G401.6 (cell line): ENCODE results near the gene AP4B1.
"Not testable (repeated sequence)": the region's sequence is repeated elsewhere in the genome, so short reads cannot be mapped to it uniquely, and the experiment has no call there.

ENCODE experiments used
- FAIRE-seq: peaks from 2 replicates; lab custom pipeline; 2012; peaks lifted over from hg19 to GRCh38; lab: Jason Lieb, UNC

AP4B1 gene

GRCh38 chr1:113904674-113905434, at the start of gene AP4B1, which contains the start of gene DCLRE1B:
Gene AP4B1 (minus strand): TSS chr1:113904799. CDS start chr1:113904717, 82 bp downstream.
Gene DCLRE1B (plus strand): TSS chr1:113905326. CDS start chr1:113905587, 261 bp downstream.
- peak; percentile 99 for FAIRE-seq

- no peak for FAIRE-seq
Observed at GRCh38 chr1:113951719-113952118, 47.1 kb upstream of the AP4B1 start.

GRCh38 chr1:113950908-113951307, 46.3 kb upstream of the AP4B1 start:
- FAIRE-seq, result no peak

GRCh38 chr1:113949007-113949406, 44.4 kb upstream of the AP4B1 start:
- no peak for FAIRE-seq

GRCh38 chr1:113948151-113948550, 43.6 kb upstream of the AP4B1 start:
- not testable (repeated sequence) for FAIRE-seq

- FAIRE-seq, result no peak
Observed at GRCh38 chr1:113947388-113948107, 42.9 kb upstream of the AP4B1 start.

DNA sequence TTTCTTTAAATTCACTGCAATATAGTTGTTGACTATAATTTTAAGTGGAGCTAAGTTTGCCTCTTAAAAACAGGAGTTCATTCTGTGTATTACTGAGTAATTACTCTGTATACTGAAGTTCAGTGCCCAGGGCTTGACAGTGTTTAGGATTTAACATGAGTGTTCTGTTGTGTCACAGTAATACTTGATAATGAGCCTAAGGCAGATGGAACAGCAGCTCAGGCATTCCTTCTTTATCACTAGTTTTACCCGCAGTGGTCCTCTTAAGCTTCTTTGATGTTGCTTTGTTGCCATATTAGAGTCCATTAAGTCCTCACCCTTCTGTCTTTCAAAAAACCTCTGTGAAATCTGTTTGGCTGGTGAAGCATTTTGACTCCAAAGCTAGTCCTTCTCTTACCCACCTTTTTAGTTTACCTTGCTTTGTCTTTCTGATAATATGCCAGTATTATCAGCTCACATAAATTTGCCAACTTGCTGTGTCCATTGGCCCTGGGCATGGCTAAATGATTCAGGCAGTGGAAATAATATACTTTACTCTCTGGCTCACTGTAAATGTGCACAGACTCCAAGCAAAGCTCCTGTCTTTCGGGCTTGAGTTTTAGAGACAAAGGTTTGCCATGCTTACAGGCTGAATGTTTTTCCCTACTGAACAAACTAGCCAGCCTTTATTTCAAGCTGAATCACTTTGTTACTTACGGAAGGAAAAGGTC, 42.2 kb upstream of the AP4B1 start:
- FAIRE-seq, result no peak

DNA sequence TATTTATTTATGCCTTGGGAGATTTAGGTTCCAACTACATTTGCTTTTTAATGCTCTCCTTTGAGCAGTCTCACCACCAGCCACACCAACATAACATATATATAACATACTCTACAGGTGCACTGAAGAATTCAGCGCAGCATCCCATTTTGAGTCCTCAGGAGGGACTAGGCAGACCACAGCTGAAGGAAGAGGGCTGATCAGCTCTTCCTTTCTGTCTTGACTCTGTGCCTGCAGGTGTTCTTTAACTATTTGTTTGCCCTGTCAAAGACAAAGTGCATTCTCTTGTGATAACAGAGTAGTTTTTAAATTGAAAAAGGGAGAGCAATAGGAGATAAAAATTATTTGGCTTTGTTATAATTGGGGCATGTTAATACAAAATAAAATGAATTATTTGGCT, 41.5 kb upstream of the AP4B1 start:
- no peak for FAIRE-seq

GRCh38 chr1:113945329-113945728, 40.7 kb upstream of the AP4B1 start:
- no peak for FAIRE-seq

DNA sequence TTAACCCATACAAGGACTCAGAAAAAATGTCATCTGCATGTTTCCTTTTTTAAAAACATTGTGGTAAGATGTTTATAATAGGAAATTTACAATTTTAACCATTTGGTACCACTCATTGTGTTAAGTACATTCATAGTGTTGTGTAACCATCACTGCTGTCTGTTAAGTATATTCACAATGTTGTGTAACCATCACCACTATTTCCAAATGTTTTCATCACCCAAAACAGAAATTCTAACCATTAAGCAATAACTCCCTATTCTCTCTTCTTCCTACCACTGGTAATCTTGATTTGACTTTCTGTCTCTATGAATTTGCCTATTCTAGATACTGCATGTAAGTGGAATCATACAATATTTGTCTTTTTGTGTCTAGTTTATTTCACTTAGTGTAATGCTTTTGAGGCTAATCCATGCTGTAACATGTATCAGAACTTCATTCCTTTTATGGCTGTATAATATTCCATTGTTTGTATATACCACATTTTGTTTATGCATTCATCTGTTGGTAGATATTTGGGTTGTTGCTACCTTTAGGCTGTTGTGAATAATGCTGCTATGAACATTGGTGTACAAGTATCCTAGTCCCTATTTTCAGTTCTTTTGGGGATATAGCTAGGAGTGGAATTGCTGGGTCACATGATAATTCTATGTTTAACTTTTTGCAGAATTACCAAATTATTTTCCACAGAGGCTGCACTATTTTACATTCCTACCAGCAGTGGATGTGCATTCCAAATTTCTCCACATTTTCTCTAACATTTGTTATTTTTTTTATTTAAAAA, 38.6 kb upstream of the AP4B1 start:
- no peak for FAIRE-seq

DNA sequence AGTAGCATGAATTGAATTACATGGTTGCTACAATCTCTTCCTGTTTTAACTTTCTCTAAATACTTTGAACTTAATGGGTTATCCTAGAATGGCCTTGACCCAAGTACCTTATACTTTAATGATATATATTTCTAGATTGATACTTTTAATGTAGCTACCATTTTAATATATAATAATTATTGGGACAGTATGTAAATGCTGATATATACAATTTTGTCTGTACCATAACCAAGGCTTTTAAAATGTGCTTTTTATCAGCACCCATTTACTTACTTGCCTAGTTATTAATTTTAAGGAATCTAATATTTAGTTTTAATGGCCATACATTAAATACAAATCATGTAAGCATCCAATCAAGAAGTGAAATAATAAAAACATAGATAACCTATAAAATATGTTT, 37.9 kb upstream of the AP4B1 start:
- FAIRE-seq, result no peak

- no peak for FAIRE-seq
Observed at GRCh38 chr1:113941245-113941559, 36.6 kb upstream of the AP4B1 start.

GRCh38 chr1:113940365-113941244, 36.0 kb upstream of the AP4B1 start:
- FAIRE-seq, result no peak

GRCh38 chr1:113938192-113938591, 33.6 kb upstream of the AP4B1 start:
- no peak for FAIRE-seq

DNA sequence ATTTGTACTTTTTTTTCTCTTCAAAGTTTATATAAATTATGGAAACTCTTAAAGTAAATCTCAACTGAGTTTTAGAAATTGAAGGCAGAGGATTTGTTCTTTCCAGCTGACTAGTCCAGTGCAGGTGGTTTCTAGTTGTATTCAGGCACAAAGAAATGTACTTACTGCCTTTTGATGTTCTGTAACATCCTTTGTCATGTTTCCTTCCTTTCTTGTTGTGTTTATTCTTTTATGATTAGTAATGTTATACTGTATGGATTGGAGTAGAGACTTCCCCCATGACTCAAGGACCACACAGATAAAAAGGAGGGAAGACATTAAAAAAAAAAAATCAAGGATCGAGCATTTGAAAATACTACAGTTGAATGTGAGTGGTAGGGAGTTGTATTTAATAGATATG, 32.5 kb upstream of the AP4B1 start:
- no peak for FAIRE-seq

DNA sequence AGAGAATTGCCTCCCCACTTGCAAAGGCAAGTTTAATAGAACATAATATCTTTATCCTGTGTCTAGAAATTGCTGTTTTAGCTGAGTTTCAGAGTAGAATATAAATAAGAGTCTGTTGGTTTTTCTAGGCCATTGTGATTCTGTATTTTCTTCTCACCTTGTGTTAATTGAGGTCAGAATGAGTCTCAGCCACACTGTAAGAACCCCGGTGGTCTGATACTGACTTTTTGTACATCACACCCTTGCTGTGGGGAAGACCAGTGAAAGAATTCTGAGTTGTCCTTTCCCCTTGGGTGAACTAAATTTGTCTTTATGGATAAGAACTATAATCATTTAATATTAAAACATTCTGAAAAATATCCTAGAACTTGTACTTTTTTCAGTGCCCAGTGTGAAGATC, 31.4 kb upstream of the AP4B1 start:
- no peak for FAIRE-seq

GRCh38 chr1:113935176-113935575, 30.6 kb upstream of the AP4B1 start:
- no peak for FAIRE-seq

GRCh38 chr1:113934511-113935055, 30.0 kb upstream of the AP4B1 start:
- FAIRE-seq, result no peak

- FAIRE-seq, result no peak
Observed at GRCh38 chr1:113934006-113934405, 29.4 kb upstream of the AP4B1 start.

- FAIRE-seq, result no peak
Observed at GRCh38 chr1:113931451-113931851, 26.9 kb upstream of the AP4B1 start.
